EH (cell line): Measurements from ENCODE around the gene LRRK1.

Source experiments
- DNase-seq: peaks from one replicate; pipeline ENCODE4 v3.0.0-alpha.2; 2015; ENCODE audit warnings: low read depth

LRRK1 gene

DNA sequence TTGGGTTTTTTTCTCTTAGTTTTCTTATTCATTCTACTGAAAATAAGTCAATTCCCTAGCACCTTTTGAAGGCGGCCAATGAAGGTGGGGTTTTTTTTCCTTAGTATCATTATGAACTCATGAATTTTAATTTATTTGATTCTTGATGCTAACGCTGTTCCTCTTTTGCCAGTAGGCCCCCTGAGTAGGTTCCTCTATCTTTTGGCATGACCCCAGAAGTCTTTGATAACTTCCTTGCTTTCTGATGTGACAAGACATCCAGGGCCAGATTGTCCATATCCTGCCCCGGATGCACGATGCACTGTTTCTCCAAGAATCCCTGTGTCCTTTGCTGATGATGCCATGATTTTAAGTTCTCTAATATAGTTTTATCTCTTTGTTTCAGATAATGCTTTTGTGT lies 20.6 kb downstream of the LRRK1 start:
- DNase-seq = no peak

GRCh38 chr15:100940767-100941379 lies 21.7 kb downstream of the LRRK1 start:
- no peak for DNase-seq

GRCh38 chr15:100941536-100941935 lies 22.4 kb downstream of the LRRK1 start:
- DNase-seq = no peak

GRCh38 chr15:100942656-100943425 lies 23.7 kb downstream of the LRRK1 start:
- DNase-seq = peak; percentile 17

DNA sequence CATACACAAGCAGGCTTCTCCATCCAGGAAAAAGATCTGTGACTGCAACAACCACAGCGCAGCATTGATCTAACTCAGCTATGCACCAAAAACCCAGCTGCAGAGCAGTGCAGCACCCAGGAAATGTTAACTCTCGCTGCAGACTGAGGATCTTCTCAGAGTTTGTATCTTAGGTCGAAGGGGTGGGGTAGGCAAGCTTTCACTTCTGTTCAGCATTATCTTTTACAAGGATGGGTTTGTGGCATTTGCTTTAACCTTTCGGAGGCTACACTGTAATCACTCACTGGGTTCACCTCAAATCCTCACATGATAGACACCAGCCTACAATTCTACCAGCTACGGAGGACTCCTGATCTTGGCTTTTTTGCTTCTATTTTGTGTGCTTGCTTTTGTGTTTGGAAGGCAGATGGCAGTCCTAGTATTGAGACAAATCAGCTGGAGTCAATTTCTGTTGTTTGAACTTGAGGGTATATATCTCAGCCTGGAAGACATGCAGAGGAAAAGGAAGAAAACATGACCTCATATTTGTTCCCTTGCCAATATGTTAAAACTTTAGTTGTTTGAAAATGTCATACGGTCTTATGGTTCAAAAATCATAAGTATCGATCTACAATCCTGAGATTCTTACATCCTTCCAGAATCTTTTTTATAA lies 25.2 kb downstream of the LRRK1 start:
- DNase-seq = peak; percentile 30

DNA sequence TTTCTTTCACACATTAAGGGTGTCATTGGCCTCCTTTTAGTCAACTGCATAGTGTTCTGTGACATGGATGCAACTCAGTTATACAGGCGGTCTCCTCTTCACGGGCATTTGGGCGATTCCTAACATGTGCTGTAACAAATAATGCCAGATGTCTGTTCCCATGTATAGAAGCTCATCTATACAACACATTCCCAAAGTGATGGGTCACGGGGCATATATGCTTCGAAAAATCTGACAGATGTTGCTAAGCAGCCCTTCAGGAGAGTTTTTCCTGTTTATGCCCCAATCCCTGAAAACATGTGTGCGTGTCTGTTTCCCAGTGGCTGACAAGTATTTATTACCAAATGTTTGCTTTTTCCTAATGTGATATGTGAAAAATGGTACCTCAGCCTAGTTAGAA lies 25.8 kb downstream of the LRRK1 start:
- peak; percentile 10 for DNase-seq

DNA sequence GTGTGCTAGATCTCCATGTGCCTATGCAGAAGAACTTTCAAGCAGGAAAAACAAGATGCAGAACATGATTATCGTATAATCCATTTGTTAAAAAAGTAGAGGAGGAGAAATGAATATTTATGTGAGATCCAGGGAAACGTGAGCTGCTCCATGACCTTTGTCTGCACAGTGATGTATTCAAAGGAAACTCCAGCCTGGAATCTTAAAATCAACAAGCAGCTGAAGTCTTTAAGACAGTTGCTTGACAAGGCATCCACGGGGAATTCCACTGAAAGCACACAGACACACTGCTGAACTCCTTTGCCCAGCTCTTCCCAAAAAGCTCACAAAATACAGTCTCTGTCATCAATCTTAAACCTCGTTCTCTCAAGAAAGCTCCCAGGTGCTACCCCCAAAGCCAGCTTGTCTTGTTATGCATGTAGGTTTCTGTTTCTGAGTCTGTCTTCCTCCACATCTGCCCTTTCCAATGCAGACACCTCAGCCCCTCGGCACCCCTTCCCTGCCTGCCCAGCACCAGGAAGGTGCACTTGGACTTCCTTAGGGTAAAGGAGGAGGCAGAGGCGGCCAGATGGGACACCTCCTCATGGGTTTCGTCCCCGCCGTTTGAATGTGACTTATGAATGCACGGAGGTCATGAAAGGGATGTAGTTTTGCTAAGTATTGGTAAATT lies 28.7 kb downstream of the LRRK1 start:
- peak; percentile 11 for DNase-seq

DNA sequence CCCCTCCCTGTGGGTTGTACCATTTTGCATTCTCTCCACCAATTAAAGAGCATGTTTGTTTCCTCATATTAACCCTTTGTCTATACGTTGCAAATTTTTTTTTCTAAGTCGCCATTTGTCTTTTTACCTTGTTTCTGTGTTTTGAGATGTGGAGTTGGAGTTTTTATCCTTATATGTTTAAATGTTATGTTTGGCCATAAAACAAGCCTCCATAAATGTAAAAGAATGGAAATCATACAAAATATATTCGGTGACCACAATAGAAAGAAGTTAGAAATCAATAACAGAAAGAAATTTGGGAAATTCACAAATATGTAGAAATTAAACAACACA lies 29.2 kb downstream of the LRRK1 start:
- no peak for DNase-seq

DNA sequence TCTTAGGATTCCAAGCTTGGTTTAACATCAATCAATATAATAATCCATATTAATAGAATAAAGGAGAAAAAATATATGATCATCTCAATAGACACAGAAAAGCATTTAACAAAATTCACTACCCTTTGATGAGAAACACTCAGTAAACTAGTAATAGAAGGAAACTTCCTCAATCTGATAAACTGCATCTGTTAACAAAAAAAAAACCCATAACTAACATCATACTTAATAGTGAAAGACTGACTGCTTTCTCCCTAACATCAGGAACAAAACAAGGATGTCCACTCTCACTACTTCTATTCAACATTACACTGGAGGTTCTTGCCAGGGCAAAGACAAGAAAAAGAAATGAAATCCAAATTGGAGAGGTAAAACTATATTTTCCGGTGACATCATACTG lies 30.5 kb downstream of the LRRK1 start:
- DNase-seq = no peak

DNA sequence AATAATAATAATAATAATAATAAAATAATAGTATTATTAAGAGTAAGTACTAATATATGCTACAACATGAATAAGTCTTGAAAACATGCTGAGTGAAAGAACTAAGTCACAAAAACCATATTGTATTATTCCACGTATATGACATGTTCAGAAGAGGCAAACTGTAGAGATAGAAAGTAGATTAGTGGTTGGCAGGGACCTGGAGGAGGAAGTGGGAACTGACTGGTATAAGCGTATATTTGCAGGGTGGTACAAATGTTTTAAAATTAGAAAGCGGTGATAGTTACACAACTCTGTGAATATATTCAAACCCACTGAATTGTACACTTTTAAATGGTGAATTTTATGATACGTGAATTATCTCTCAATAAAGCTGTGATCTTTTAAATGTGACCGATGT lies 32.8 kb downstream of the LRRK1 start:
- DNase-seq = no peak

DNA sequence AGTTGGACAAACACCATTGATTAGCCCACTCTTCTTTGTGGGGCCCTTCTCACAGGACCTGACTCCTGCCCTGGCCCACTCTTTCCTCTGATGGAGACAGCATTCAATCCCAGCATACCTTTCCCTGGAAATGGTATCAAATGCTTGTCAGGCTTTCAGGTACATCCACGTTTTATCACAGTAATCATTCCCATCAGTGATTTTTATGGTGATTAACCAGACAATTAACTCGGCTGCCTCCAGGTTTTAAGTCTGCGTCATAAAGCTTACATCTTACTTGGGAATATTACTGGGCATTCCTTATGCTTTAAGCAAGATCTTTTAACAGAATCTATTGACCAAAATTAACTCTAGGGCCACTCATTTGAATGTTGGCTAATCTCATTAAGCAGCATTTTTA lies 33.4 kb downstream of the LRRK1 start:
- DNase-seq = no peak

- DNase-seq = peak; percentile 86
Measured at GRCh38 chr15:100958326-100959065, 39.3 kb downstream of the LRRK1 start.

GRCh38 chr15:100959066-100960050 lies 40.2 kb downstream of the LRRK1 start:
- no peak for DNase-seq

DNA sequence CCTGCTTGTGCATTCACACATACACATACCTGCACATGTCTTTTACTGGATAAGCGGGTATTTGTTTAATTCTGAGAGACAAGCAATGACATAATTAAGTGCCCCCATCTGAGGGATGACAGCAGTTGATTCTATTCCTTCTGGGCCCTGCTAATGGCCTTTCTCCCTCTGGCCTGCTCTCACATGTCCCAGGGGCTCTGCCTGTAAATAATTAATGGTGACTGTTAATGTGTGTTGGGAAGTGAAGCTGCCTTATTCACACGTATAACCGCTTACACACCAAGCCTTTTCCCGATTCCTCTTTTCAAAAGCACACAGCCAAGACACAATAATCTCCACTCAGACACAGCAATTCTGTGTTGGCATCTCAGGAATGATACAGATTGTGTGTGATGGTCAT lies 47.8 kb downstream of the LRRK1 start:
- no peak for DNase-seq

- DNase-seq = peak; percentile 72
Measured at GRCh38 chr15:100968050-100968966, 49.2 kb downstream of the LRRK1 start.

DNA sequence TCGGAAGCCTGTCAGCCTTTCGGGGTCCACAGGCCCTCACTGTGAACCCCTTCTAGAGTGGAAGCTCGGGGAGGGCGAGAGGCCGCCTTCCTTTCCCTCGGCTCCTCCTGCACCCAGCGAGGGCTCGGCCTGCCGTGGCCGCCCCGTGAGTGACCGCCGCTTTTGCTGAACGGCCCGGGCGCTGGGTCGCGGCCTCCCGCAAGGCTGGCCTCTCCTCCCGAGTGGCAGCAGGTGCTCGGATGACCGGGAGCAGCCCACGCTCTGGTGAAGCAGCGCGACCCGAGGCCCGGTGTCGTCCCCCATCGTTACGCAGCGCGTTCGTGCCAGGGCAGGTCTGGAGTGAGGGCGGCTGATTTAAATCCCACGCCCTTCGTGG lies 53.8 kb downstream of the LRRK1 start:
- no peak for DNase-seq

DNA sequence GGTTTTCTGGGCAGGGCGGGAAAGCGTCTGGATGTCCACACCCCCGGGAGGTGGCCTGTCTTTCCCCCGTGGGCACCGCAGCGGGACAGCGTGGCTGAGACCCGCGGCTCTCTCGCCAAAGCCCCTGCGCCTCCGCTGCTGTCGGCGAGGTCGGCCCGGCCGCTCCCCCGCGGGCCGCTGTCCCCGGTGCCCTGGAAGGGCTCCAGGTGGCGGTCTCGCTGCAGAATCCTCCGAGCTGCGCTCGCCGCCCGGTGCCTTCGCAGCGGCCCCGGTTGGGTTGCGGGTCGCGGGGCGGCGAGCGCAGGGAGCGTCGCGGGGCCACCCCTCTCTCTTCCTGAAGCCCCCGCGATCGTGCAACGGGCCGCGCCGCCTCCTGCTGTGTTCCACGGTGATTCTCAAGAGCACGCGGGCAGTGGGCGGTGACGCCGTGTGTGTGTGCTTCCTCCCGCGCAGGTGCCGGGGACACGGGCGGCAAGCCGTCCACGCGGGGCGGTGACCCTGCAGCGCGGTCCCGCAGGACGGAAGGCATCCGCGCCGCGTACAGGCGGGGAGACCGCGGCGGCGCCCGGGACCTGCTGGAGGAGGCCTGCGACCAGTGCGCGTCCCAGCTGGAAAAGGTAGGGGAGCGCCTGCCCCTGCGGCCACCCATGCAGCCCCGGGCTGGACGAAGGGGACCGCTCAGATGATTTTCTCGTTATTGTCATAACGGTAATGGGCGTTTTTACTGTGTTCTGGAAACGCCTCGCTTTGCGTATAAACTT lies 54.4 kb downstream of the LRRK1 start:
- DNase-seq = no peak

GRCh38 chr15:100975043-100975442 lies 55.9 kb downstream of the LRRK1 start:
- no peak for DNase-seq

DNA sequence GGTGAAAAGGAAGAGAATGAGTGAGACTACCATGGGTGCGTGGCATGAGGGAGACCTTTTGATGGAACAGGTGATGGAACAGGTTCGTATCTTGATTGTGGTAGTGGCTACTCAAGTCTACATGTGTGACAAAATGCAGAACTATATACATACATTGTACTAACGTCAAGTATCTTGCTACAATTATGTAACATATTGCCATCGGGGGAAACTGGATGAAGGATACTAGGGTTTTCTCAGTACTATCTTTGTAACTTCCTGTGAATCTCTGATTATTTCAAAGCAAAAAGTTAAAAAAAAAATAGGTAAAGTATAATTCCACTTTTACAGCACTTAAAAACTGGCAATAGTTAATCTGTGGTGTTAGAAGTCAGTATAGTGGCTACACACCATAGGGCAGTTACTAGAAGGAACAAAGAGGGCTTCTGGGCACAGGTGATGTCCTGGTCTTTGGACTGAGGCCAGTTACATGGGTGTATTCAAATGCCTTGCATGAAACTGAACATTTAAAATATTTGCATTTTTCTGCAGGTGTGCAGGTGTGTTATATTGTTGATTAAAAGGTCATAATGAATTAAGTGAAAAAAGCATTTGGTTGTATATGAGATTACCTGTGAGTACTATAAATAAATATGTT lies 61.4 kb downstream of the LRRK1 start:
- no peak for DNase-seq
